Spleen (tissue), 11 donors: ENCODE results near the gene RBMS1. TPM values are rescaled to one million over a fixed set of nuclear protein-coding genes. Genes with fewer than 3 reads are reported as not detected.
A peak's percentile ranks its signal among the peaks of the same experiment; 100 is the strongest.

Experiments
- DNase-seq: peaks from one replicate; pipeline ENCODE4 v3.0.0-alpha.2; 2020
- H3K27ac ChIP-seq, 8 donors: fragments of 200-600 bp; sonication (generic) in 7 of 8; 1 replicate in 4 of 8; 2 replicates in 4 of 8; pipeline versions ENCODE4 v1.5.0 to v1.8.0; 2016 to 2021; ENCODE audit warnings: inconsistent platforms in 4 of 8, mild to moderate bottlenecking in 4 of 8, moderate library complexity in 1 of 8
- H3K27me3 ChIP-seq, 7 donors: fragments of 200-600 bp; sonication (generic) in 6 of 7; replicated peaks in 1 of 7; 1 replicate in 4 of 7; 2 replicates in 3 of 7; pipeline versions ENCODE4 v1.5.0 to v1.8.0; 2016 to 2021; ENCODE audit warnings: inconsistent platforms in 3 of 7, mild to moderate bottlenecking in 1 of 7
- H3K36me3 ChIP-seq, 6 donors: fragments of 200-600 bp; sonication (generic) in 5 of 6; 1 replicate in 4 of 6; 2 replicates in 2 of 6; pipeline versions ENCODE4 v1.5.0 to v1.8.0; 2016 to 2021; ENCODE audit warnings: inconsistent platforms in 2 of 6
- H3K4me1 ChIP-seq, 6 donors: fragments of 200-600 bp; sonication (generic) in 5 of 6; 1 replicate in 3 of 6; 2 replicates in 3 of 6; pipeline versions ENCODE4 v1.5.0 to v1.8.0; 2016 to 2021; ENCODE audit warnings: inconsistent platforms in 3 of 6
- H3K4me3 ChIP-seq, 8 donors: fragments of 200-600 bp; sonication (generic) in 7 of 8; 1 replicate in 4 of 8; 2 replicates in 4 of 8; pipeline versions ENCODE4 v1.5.0 to v1.8.0; 2016 to 2021; ENCODE audit warnings: inconsistent platforms in 4 of 8, mild to moderate bottlenecking in 4 of 8, moderate library complexity in 2 of 8
- H3K9me3 ChIP-seq, 8 donors: fragments of 200-600 bp; sonication (generic) in 7 of 8; 1 replicate in 4 of 8; 2 replicates in 4 of 8; pipeline versions ENCODE4 v1.5.0 to v1.8.0; 2016 to 2021; ENCODE audit warnings: inconsistent platforms in 4 of 8
- CTCF ChIP-seq, 11 experiments: fragments of 200-600 bp in 7 of 11; fragments of 450-650 bp in 4 of 11; sonication (generic) in 4 of 11; IDR thresholded peaks in 8 of 11; conservative IDR thresholded peaks in 3 of 11; 1 replicate in 7 of 11; 2 replicates in 4 of 11; pipeline versions ENCODE4 v1.4.0 to v1.8.0; 2016 to 2021; ENCODE audit warnings: antibody characterized with exemption in 11 of 11, inconsistent platforms in 4 of 11, mild to moderate bottlenecking in 1 of 11
- POLR2A ChIP-seq, 3 donors: fragments of 450-650 bp; IDR thresholded peaks; one replicate each; pipeline ENCODE4 v1.5.1; 2017; ENCODE audit warnings: antibody characterized with exemption in 3 of 3, mild to moderate bottlenecking in 1 of 3
- POLR2AphosphoS5 ChIP-seq, 3 donors: sonication (generic); formaldehyde crosslinking; IDR thresholded peaks; one replicate each; pipeline ENCODE4 v1.5.1; 2017; ENCODE audit warnings: antibody characterized with exemption in 3 of 3
- WGBS, 5 donors: extraction: QIAGEN DNeasy Blood & Tissue Kit in 3 of 5; methylation state at CpG; one replicate each; pipeline versions ENCODE4 v1.1.5 to v1.1.7; 2013 to 2018; 5-methylcytosine and 5-hydroxymethylcytosine counted together
- intact Hi-C: fragments of 100-400 bp; cut with DNase I; formaldehyde crosslinking; loops from one replicate; pipeline ENCODE4 v1.15.0; 2023; ENCODE audit warnings: low total_unique reads
- polyA plus RNA-seq, 3 donors: library from polyadenylated mRNA; stranded (reverse); fragments of 200-250 nt; gene quantifications; one replicate each; pipeline ENCODE4 v1.2.1, GENCODE V29; 2013
- total RNA-seq, 7 donors: library from RNA; depleted of rRNA in 3 of 7; stranded (reverse); fragments of >200 nt in 3 of 7; fragmentation: NEBNext Ultra II Directional in 4 of 7; extraction: Animal tissue kit (Norgen Biotek cat#: 25700) in 4 of 7; gene quantifications; one replicate each; pipeline versions ENCODE4 v1.1.0 to v1.2.1, GENCODE V29; 2016 to 2021
- donor health status: healthy with polysubstance abuse.
- donor health status: DM: no; HTN: no; CAD: no; lungs with moderate emphysema.
- donor health status: DM: no; HTN: no; CAD: no.
- donor health status: Bipolar disorder and iron deficiency.
- donor health status: healthy.
- donor health status: DM: no; HTN: no; CAD: no.
- donor health status: DM: yes; HTN: yes; CAD: no.

The RBMS1 gene
- total and polyA plus RNA-seq, 10 donors, result 18.8 to 151 (median 118) TPM

DNA sequence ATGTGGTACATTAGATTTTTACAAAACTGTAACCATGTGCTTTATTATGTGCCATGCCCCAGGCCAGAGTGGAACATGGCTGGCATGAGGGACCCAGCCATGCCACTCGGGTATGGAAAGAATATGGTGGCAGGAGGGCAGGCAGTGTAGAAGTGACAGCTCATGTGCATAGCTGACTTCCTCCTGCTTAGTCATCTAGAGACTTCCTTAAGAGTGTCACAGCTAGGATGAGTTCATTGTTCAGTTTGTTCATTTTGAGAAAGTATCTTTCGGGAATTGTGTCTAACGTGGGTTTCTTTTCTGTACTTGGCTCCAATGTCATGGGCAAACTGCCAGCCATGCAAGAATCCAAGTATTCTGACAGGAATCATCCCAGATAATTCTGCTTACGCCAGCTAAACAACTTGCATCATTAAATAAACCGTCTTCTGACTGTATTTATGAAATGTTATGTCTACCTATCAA is 199.2 kb downstream of the RBMS1 start:
- peaks cover 0 to 79% (median 20%) of the 10 kb centered on the region in 6 donors for H3K4me1 ChIP-seq
- H3K36me3 ChIP-seq, result peaks cover 0 to 81% (median 25%) of the 10 kb centered on the region in 6 donors
- H3K4me3 ChIP-seq, result no peak overlapping the region
- no peaks in the 10 kb centered on the region for H3K27me3 ChIP-seq
- H3K9me3 ChIP-seq, result no peaks in the 10 kb centered on the region
- H3K27ac ChIP-seq, result peak overlapping the region in 5 of 8 donors; percentile 33 to 65 (median 53)
- no peak for TF ChIP-seq POLR2A (IDR thresholded peaks at IDR 0.05)
- peak in 1 of 3 donors; percentile 63 for TF ChIP-seq POLR2AphosphoS5 (IDR thresholded peaks at IDR 0.05)
- WGBS, 5 donors, result 39 to 56% (median 44%) methylated on average over 5 of the region's 5 CpGs
- DNase-seq, result no peak
- intact Hi-C loops, result no loop called here

DNA sequence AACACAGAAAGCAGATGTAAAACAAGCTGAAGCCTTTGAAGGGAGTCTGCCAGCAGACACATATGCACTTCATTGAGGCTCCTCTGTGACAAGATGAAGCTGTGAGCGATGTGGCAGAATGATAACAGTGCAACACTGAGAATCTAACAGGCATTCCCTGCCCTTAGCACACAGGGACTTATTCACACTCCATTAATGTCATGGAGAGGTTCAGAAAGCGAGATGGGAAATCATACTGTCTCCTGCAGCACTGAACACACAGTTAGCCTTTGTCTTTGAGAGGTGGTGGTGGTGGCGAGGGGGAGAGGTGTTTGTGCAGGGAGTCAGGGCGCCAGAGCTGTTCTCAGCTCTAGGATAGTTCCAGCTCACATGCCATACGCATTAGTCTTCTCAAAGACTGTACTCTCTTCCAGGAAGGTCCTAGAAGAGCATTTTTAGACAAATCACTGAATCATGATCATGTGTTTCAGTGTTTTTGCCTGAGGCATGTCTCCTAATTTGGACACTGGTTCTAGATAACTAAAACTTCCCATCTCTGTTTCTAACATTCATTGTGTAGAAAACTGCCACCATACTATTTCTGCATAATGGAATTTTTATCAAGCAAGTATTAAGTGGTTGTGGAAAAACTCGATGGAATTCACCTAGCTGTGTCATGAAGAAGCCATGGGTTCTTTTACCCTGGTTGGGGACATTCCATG is 200.1 kb downstream of the RBMS1 start:
- Histone ChIP-seq H3K4me1 (peaks cover 4 to 85% (median 20%) of the 10 kb centered on the region in 6 donors), H3K4me3 (no peak overlapping the region), H3K27ac (peak overlapping the region in 4 of 8 donors; percentile 43 to 65 (median 54)), H3K36me3 (peaks cover 0 to 81% (median 24%) of the 10 kb centered on the region in 6 donors), H3K27me3 (no peaks in the 10 kb centered on the region), H3K9me3 (no peaks in the 10 kb centered on the region)
- 88 to 99% (median 95%) methylated on average over 6 of the region's 6 CpGs for WGBS, 5 donors
- peak in 1 of 3 donors; percentile 11 for TF ChIP-seq POLR2AphosphoS5 (IDR thresholded peaks at IDR 0.05)
- no peak for TF ChIP-seq POLR2A (IDR thresholded peaks at IDR 0.05)
- intact Hi-C loops, result no loop called here
- DNase-seq, result no peak

- TF ChIP-seq POLR2AphosphoS5 (IDR thresholded peaks at IDR 0.05) (no peak), CTCF (IDR thresholded peaks at IDR 0.05 in 8 of 11, conservative IDR thresholded peaks at IDR 0.05 in 3 of 11) (no peak), POLR2A (IDR thresholded peaks at IDR 0.05) (no peak)
- H3K27me3 ChIP-seq, result no peaks in the 10 kb centered on the region
- H3K27ac ChIP-seq, result peak overlapping the region in 2 of 8 donors; percentile 10 to 27
- H3K36me3 ChIP-seq, result peaks cover 0 to 81% (median 14%) of the 10 kb centered on the region in 6 donors
- DNase-seq, result no peak
- intact Hi-C loops, result no loop called here
- no peaks in the 10 kb centered on the region for H3K9me3 ChIP-seq
- WGBS, 5 donors, result 87 to 98% (median 95%) methylated on average over 1 of the region's 1 CpG
- no peak overlapping the region for H3K4me3 ChIP-seq
- H3K4me1 ChIP-seq, result peaks cover 4 to 78% (median 20%) of the 10 kb centered on the region in 6 donors
Observed at GRCh38 chr2:160292225-160292624, 201.4 kb downstream of the RBMS1 start.

- H3K4me1 ChIP-seq, result peaks cover 4 to 70% (median 20%) of the 10 kb centered on the region in 6 donors
- H3K27me3 ChIP-seq, result no peaks in the 10 kb centered on the region
- WGBS, 5 donors, result 72 to 83% (median 79%) methylated on average over 4 of the region's 4 CpGs
- no peak overlapping the region for H3K4me3 ChIP-seq
- TF ChIP-seq POLR2AphosphoS5 (IDR thresholded peaks at IDR 0.05) (no peak), POLR2A (IDR thresholded peaks at IDR 0.05) (no peak), CTCF (IDR thresholded peaks at IDR 0.05 in 8 of 11, conservative IDR thresholded peaks at IDR 0.05 in 3 of 11) (no peak)
- no peak for DNase-seq
- H3K36me3 ChIP-seq, result peaks cover 0 to 81% (median 16%) of the 10 kb centered on the region in 6 donors
- intact Hi-C loops, result no loop called here
- peak overlapping the region in 2 of 8 donors; percentile 1 to 9 for H3K27ac ChIP-seq
- no peaks in the 10 kb centered on the region for H3K9me3 ChIP-seq
Observed at GRCh38 chr2:160291382-160291781, 202.2 kb downstream of the RBMS1 start.

DNA sequence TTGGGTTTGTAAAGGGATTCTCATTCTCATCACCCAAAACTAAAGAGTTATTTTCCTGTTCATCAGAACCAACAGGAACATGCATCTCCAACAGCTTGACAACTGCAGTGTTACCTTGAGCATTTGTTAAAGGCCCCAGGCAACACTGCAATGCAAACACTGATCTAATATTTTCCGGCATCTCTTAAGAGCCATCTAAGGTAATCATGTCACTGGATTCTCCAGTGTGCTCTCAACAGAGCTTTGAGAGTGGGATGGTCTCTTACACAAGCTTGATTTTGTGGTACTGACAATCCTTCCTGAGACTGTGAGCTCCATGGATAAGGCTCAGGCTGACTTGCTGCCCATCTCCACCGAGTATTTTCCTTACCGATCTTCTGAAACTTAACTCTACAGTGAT is 203.0 kb downstream of the RBMS1 start:
- DNase-seq, result no peak
- 92 to 97% (median 95%) methylated on average over 3 of the region's 3 CpGs for WGBS, 5 donors
- Histone ChIP-seq H3K27me3 (no peaks in the 10 kb centered on the region), H3K9me3 (no peaks in the 10 kb centered on the region), H3K27ac (peak overlapping the region in 2 of 8 donors; percentile 1 to 9), H3K36me3 (peaks cover 0 to 81% (median 22%) of the 10 kb centered on the region in 6 donors), H3K4me3 (no peak overlapping the region), H3K4me1 (peaks cover 4 to 63% (median 18%) of the 10 kb centered on the region in 6 donors)
- intact Hi-C loops, result no loop called here
- TF ChIP-seq CTCF (IDR thresholded peaks at IDR 0.05 in 8 of 11, conservative IDR thresholded peaks at IDR 0.05 in 3 of 11), result no peak
- no peak for TF ChIP-seq POLR2A (IDR thresholded peaks at IDR 0.05)
- no peak for TF ChIP-seq POLR2AphosphoS5 (IDR thresholded peaks at IDR 0.05)
